LNCaP clone FGC (cell line): Measurements from ENCODE around the gene KLK7.

ENCODE experiments used
- DNase-seq: peaks from one replicate; pipeline ENCODE4 v3.0.0-alpha.2; 2011; ENCODE audit warnings: low read depth
- H3K4me3 ChIP-seq: 2 replicates; pipeline ENCODE4 v1.5.1; 2011; ENCODE audit warnings: mild to moderate bottlenecking, low read depth, low read length, control low read depth
- TF ChIP-seq, protein P1 (sequence below): IDR thresholded peaks from 2 replicates; pipeline ENCODE4 v1.5.1; 2012; ENCODE audit warnings: mild to moderate bottlenecking; ENCODE audit not compliant: control insufficient read depth, insufficient read depth; ENCODE audit errors: extremely low read depth

The KLK7 gene

DNA sequence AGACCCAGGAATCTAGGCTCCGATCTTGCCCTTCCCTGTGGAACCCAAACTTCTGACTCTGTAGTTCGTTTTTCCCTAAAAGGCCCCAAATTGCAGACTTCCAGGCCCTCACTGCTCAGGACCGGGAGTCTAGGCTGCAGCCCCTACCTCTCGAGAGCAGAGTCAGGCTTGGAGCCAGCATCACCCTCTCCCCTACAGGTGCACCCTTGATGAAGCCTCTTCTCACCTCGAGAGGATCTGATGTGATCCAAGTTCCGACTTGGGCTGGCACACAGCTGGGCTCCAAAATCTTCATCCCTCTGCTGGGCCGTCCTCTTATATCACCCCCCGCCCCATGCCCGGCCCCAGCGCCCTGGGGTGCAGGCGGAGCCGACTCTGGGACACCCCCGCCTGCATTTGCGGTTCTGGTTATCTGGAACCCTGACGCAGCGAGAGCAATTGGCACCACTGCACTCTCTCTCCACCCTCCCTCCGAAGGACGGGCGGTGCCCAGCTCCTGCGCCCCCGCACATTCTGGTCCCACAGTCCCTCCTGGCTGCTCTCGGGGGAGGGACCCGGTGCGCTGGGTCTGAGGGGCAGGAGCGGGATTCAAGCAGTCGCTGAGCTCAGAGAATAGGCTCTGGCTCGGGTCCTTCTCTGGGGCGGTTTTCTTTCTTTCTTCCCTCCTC, at the start of gene KLK7:
Gene KLK7, minus strand, starts transcription at position 293 of the 668 bp plus-strand sequence. CDS start 1,518 bp downstream, outside the sequence.
- H3K4me3 ChIP-seq: no peak within 1 kb of the TSS
- no peak for DNase-seq
- TF ChIP-seq, protein P1, sequence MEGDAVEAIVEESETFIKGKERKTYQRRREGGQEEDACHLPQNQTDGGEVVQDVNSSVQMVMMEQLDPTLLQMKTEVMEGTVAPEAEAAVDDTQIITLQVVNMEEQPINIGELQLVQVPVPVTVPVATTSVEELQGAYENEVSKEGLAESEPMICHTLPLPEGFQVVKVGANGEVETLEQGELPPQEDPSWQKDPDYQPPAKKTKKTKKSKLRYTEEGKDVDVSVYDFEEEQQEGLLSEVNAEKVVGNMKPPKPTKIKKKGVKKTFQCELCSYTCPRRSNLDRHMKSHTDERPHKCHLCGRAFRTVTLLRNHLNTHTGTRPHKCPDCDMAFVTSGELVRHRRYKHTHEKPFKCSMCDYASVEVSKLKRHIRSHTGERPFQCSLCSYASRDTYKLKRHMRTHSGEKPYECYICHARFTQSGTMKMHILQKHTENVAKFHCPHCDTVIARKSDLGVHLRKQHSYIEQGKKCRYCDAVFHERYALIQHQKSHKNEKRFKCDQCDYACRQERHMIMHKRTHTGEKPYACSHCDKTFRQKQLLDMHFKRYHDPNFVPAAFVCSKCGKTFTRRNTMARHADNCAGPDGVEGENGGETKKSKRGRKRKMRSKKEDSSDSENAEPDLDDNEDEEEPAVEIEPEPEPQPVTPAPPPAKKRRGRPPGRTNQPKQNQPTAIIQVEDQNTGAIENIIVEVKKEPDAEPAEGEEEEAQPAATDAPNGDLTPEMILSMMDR: no peak

DNA sequence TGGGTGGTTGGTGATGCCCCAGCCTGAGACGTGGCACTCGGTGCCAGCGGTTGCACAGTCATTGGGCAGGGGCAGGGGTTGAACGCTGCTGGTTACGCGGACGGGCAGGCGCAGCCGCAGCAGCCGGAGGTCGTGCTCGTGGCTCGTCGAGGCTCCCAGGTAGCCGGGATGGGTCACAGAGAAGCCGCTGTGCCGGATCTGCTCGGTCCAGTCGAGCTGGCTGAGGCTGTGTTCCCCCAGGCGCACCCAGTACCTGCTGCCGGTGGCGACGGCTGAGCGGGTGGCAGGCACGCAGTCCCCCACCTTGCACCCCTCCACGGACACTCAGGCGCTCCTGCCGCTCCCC, 48.1 kb upstream of the KLK7 start:
- TF ChIP-seq, protein P1: no peak

DNA sequence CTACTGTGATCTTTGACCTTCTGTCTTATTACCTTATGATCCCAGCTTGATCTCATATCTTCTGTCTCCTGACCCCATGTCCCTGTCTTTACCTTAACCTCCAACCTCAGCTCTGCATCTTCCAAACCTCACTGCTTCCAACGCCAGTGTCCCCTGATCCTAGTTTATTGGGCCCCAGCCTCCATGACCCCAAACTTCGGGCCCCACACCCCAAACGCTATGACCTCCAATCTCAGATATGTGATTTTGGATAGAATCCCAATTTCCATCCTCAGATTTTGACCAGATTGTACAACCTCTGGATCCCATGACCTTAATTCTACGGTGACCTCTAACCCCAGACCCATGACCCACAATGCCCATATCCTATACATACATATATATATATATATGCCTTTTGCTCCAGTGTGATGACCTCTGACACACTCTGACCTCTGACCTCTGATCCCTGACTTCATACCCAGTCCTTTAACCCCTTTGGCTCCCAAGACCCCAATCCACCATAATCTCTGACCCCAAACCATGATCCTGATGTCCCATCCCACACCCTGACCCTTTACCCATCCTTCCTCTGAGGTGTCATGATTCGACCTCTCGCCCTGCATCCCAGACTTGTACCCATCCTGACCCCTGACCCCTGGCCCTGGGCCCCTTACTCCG, 47.6 kb upstream of the KLK7 start:
- H3K4me3 ChIP-seq: no peak overlapping the region
- no peak for DNase-seq
- TF ChIP-seq, protein P1: no peak

More for the DNA sequence above, 48.1 kb upstream of the KLK7 start:
- DNase-seq: no peak
- no peak overlapping the region for H3K4me3 ChIP-seq

- H3K4me3 ChIP-seq: no peak overlapping the region
- no peak for DNase-seq
- TF ChIP-seq, protein P1: no peak
Measured at GRCh38 chr19:51030631-51031030, 46.9 kb upstream of the KLK7 start.

GRCh38 chr19:51029718-51030117, 46.0 kb upstream of the KLK7 start:
- TF ChIP-seq, protein P1: no peak
- no peak for DNase-seq

GRCh38 chr19:51027873-51028272, 44.2 kb upstream of the KLK7 start:
- no peak overlapping the region for H3K4me3 ChIP-seq
- no peak for DNase-seq
- TF ChIP-seq, protein P1: no peak

More at GRCh38 chr19:51029718-51030117, 46.0 kb upstream of the KLK7 start:
- no peak overlapping the region for H3K4me3 ChIP-seq
